Natural killer cell (primary cell): ENCODE measurements around the gene RCAN2. TPM values are rescaled to one million over a fixed set of nuclear protein-coding genes. Genes with fewer than 3 reads are reported as not detected.

Source experiments
- ATAC-seq, 3 donors: fragments of 150-1000 bp in 2 of 3; fragments of 200-7000 bp in 1 of 3; cut with Tn5 transposase; 1 replicate in 1 of 3; 2 replicates in 2 of 3; pipeline ENCODE4 v1.10.0; 2021; ENCODE audit warnings: mild to moderate bottlenecking in 2 of 3, moderate library complexity in 2 of 3
- DNase-seq, 2 donors: peaks; one replicate each; pipeline versions ENCODE4 v3.0.0 to v3.0.0-alpha.2; 2013 to 2021; ENCODE audit warnings: mixed read lengths in 1 of 2
- H3K27ac ChIP-seq: one replicate; pipeline ENCODE4 v1.5.1; 2013; ENCODE audit warnings: mild to moderate bottlenecking, low read length
- H3K27me3 ChIP-seq: one replicate; pipeline ENCODE4 v1.6.1; 2013; ENCODE audit warnings: low read length; ENCODE audit not compliant: control insufficient read depth, insufficient read depth
- H3K36me3 ChIP-seq: one replicate; pipeline ENCODE4 v1.6.1; 2013; ENCODE audit warnings: low read length; ENCODE audit not compliant: control insufficient read depth, insufficient read depth
- H3K4me1 ChIP-seq: one replicate; pipeline ENCODE4 v1.6.1; 2013; ENCODE audit warnings: low read length; ENCODE audit not compliant: control insufficient read depth, insufficient read depth
- H3K4me3 ChIP-seq: one replicate; pipeline ENCODE4 v1.5.1; 2013; ENCODE audit warnings: low read length
- H3K9me3 ChIP-seq: one replicate; pipeline ENCODE4 v1.6.1; 2013; ENCODE audit warnings: low read length; ENCODE audit not compliant: control insufficient read depth, insufficient read depth
- H3K27ac Mint-ChIP-seq, 2 donors: one replicate each; pipeline ENCODE4 v1.8.0; 2022; ENCODE audit warnings: mild to moderate bottlenecking in 2 of 2, mixed read lengths in 2 of 2, moderate library complexity in 1 of 2
- H3K27me3 Mint-ChIP-seq, 2 donors: one replicate each; pipeline ENCODE4 v1.8.0; 2022; ENCODE audit warnings: low read depth in 2 of 2, mixed read lengths in 2 of 2
- H3K36me3 Mint-ChIP-seq: one replicate; pipeline ENCODE4 v1.8.0; 2022; ENCODE audit warnings: mixed read lengths
- H3K4me1 Mint-ChIP-seq, 2 donors: one replicate each; pipeline ENCODE4 v1.8.0; 2022; ENCODE audit warnings: mixed read lengths in 2 of 2
- H3K4me3 Mint-ChIP-seq: one replicate; pipeline ENCODE4 v1.8.0; 2022; ENCODE audit warnings: mild to moderate bottlenecking, moderate library complexity, mixed read lengths
- H3K9me3 Mint-ChIP-seq, 2 donors: one replicate each; pipeline ENCODE4 v1.8.0; 2022; ENCODE audit warnings: mixed read lengths in 2 of 2
- CTCF ChIP-seq: fragments of 200-600 bp; IDR thresholded peaks from one replicate; pipeline ENCODE4 v1.8.0; 2022; ENCODE audit warnings: antibody characterized with exemption
- WGBS: methylation state at CpG from one replicate; pipeline ENCODE4 v1.1.7; 2013; ENCODE audit warnings: missing lambda C conversion rate; ENCODE audit not compliant: insufficient coverage; 5-methylcytosine and 5-hydroxymethylcytosine counted together
- intact Hi-C: fragments of 100-400 bp; cut with micrococcal nuclease; formaldehyde crosslinking; loops from one replicate; pipeline ENCODE4 v1.14.2; 2022
- total RNA-seq, 4 donors: library from RNA; stranded (reverse); fragments of 120-200 nt in 1 of 4; gene quantifications; one replicate each; pipeline versions ENCODE4 v1.2.3 to v1.2.4, GENCODE V29; 2013 to 2022

Gene RCAN2
- total RNA-seq, 3 donors from 2014 or later (not counting 1 experiment from before 2014, with no cell fraction given) = 0.43 TPM; not detected in 2

GRCh38 chr6:46501136-46502089, 10.2 kb upstream of the RCAN2 start:
- H3K27ac ChIP-seq = no peak overlapping the region

GRCh38 chr6:46500382-46500781, 9.1 kb upstream of the RCAN2 start:
- no peak overlapping the region for H3K4me3 Mint-ChIP-seq
- ATAC-seq (no peak), DNase-seq (no peak)
- no peaks in the 10 kb centered on the region for H3K4me1 Mint-ChIP-seq
- H3K27ac ChIP-seq = no peak overlapping the region
- no peaks in the 10 kb centered on the region for H3K4me1 ChIP-seq
- H3K9me3 ChIP-seq = no peaks in the 10 kb centered on the region
- no peak overlapping the region for H3K4me3 ChIP-seq
- no peaks in the 10 kb centered on the region for H3K36me3 ChIP-seq
- H3K9me3 Mint-ChIP-seq = no peaks in the 10 kb centered on the region
- H3K27ac Mint-ChIP-seq = no peak overlapping the region
- no peak for TF ChIP-seq CTCF
- no peaks in the 10 kb centered on the region for H3K36me3 Mint-ChIP-seq
- H3K27me3 ChIP-seq = peaks cover 7% of the 10 kb centered on the region
- intact Hi-C loops = no loop called here
- peaks cover 35 to 56% of the 10 kb centered on the region in 2 donors for H3K27me3 Mint-ChIP-seq

More at GRCh38 chr6:46501136-46502089, 10.2 kb upstream of the RCAN2 start:
- Histone ChIP-seq H3K36me3 (no peaks in the 10 kb centered on the region), H3K4me3 (no peak overlapping the region), H3K27me3 (peaks cover 7% of the 10 kb centered on the region), H3K4me1 (no peaks in the 10 kb centered on the region), H3K9me3 (no peaks in the 10 kb centered on the region)
- no peak overlapping the region for H3K4me3 Mint-ChIP-seq
- no peaks in the 10 kb centered on the region for H3K36me3 Mint-ChIP-seq
- H3K4me1 Mint-ChIP-seq = no peaks in the 10 kb centered on the region
- no peak for TF ChIP-seq CTCF
- H3K27ac Mint-ChIP-seq = no peak overlapping the region
- intact Hi-C loops = no loop called here
- peaks cover 25 to 55% of the 10 kb centered on the region in 2 donors for H3K27me3 Mint-ChIP-seq
- DNase-seq (no peak), ATAC-seq (no peak)
- WGBS = 86% methylated on average over 8 of the region's 8 CpGs
- no peaks in the 10 kb centered on the region for H3K9me3 Mint-ChIP-seq

GRCh38 chr6:46491628-46492547, 639 bp upstream of the RCAN2 start:
- peak overlapping the region; percentile 46 for H3K4me3 ChIP-seq
- no peaks in the 10 kb centered on the region for H3K9me3 ChIP-seq
- peak; percentile 59 to 66 (median 65) for ATAC-seq

More at GRCh38 chr6:46491628-46492547, 639 bp upstream of the RCAN2 start:
- Histone ChIP-seq H3K4me1 (peaks cover 10% of the 10 kb centered on the region), H3K36me3 (no peaks in the 10 kb centered on the region), H3K27ac (no peak overlapping the region), H3K27me3 (peaks cover 35% of the 10 kb centered on the region)
- H3K36me3 Mint-ChIP-seq = no peaks in the 10 kb centered on the region
- no peak overlapping the region for H3K27ac Mint-ChIP-seq
- H3K4me1 Mint-ChIP-seq = peaks cover 4 to 13% of the 10 kb centered on the region in 2 donors
- TF ChIP-seq CTCF = peak; percentile 43
- H3K27me3 Mint-ChIP-seq = peaks cover 47 to 75% of the 10 kb centered on the region in 2 donors
- intact Hi-C loops = loop anchor here (1.0 to 5.0 kb wide), 2 partner anchors 270 to 402 kb away; no protein-coding TSS in a partner anchor
- DNase-seq = peak; percentile 11 to 24
- H3K4me3 Mint-ChIP-seq = peak overlapping the region; percentile 72
- H3K9me3 Mint-ChIP-seq = no peaks in the 10 kb centered on the region
- 8% methylated on average over 30 of the region's 30 CpGs for WGBS
